ENCODE results near the gene ACOX2. TPM values are rescaled to one million over a fixed set of nuclear protein-coding genes. Genes with fewer than 3 reads are reported as not detected.

The ACOX2 gene
- total and polyA plus RNA-seq, 2 donors (not counting 1 experiment from before 2014, with no cell fraction given): 19.0 to 20.5 TPM

DNA sequence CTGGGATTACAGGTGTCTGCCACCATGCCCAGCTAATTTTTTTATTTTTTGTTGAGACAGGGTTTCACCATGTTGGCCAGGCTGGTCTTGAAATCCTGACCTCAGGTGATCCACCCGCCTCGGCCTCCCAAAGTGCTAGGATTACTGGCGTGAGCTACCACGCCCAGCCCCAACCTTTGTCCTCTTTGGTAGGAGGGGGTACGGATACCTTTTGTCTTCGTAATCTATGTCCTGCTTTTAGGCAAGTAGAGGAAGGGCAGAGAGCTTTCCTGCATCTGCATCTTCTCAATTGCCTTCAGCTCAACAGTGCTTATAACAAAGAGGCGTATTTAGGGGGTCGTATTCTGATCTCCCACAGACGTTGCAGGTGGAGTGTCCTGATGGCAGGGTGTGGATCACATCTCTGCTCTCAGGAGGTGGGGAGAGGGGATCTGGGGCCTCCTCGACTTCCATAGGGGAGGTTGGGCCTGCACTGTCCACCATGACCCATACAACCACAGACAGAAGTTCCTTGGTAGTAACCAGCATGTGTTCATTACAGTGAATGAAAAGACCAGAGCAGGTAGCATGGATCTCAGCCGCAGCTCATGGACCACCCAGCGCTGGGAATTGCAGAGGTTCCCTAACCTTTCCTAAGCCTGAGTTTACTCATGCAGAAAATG, 66.5 kb downstream of the ACOX2 start:
- no peak for DNase-seq (ENCODE audit: low read depth in 2 of 2)
- Histone ChIP-seq H4K20me1 (ENCODE audit: control insufficient read depth, extremely low read depth, insufficient read depth, low read length) (no peaks in the 10 kb centered on the region), H3K4me3 (replicated peaks in 1 of 4; ENCODE audit: control extremely low read depth in 1 of 4, insufficient read depth in 1 of 4, low read depth in 3 of 4, low read length in 4 of 4) (no peak overlapping the region), H3K9me3 (ENCODE audit: control insufficient read depth, insufficient read depth, low read depth, low read length) (no peaks in the 10 kb centered on the region), H3K36me3 (ENCODE audit: control insufficient read depth, insufficient read depth, low read length) (no peaks in the 10 kb centered on the region), H3K27me3 (ENCODE audit: control insufficient read depth, insufficient read depth, low read length) (no peaks in the 10 kb centered on the region), H3K4me1 (ENCODE audit: control insufficient read depth, extremely low read depth, insufficient read depth, low read length) (peaks cover 4% of the 10 kb centered on the region), H3K9ac (ENCODE audit: insufficient read depth, low read length) (no peak overlapping the region), H3K27ac (ENCODE audit: insufficient read depth, low read length) (no peak overlapping the region), H3K4me2 (ENCODE audit: extremely low read depth, insufficient read depth, low read length) (no peak overlapping the region), H3K79me2 (ENCODE audit: control insufficient read depth, insufficient read depth, low read length) (no peaks in the 10 kb centered on the region), H2AFZ (ENCODE audit: low read length) (no peak overlapping the region)
- no peak for TF ChIP-seq CTCF (conservative IDR thresholded peaks at IDR 0.05 in 1 of 2, IDR thresholded peaks at IDR 0.05 in 1 of 2; ENCODE audit: low read depth in 1 of 2, low read length in 2 of 2)
- TF ChIP-seq EZH2 (IDR thresholded peaks at IDR 0.05; ENCODE audit: low read length, missing control alignments): no peak

DNA sequence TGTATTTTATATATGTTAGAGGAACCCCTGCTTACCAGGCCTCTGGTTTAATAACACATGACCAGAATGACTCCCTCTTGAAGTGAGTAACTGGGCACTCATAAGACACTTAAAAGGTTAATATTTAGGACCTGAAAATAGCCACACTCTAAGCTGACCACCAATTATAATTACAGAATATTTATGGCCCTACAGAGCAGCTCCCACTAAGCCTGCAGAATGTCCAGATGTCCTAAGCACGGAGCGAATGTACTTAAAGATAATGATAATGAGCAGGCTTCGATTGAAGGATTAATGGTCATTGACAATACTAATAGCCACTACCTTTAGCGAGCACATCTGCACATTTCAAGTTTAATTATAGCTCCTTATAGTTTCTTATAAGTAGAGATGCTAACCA, 67.9 kb downstream of the ACOX2 start:
- H3K4me1 ChIP-seq (ENCODE audit: control insufficient read depth, extremely low read depth, insufficient read depth, low read length): peaks cover 4% of the 10 kb centered on the region
- TF ChIP-seq CTCF (conservative IDR thresholded peaks at IDR 0.05 in 1 of 2, IDR thresholded peaks at IDR 0.05 in 1 of 2; ENCODE audit: low read depth in 1 of 2, low read length in 2 of 2): no peak
- TF ChIP-seq EZH2 (IDR thresholded peaks at IDR 0.05; ENCODE audit: low read length, missing control alignments): no peak
- H3K4me2 ChIP-seq (ENCODE audit: extremely low read depth, insufficient read depth, low read length): no peak overlapping the region
- no peak overlapping the region for H2AFZ ChIP-seq (ENCODE audit: low read length)
- H3K27me3 ChIP-seq (ENCODE audit: control insufficient read depth, insufficient read depth, low read length): no peaks in the 10 kb centered on the region
- H3K9ac ChIP-seq (ENCODE audit: insufficient read depth, low read length): no peak overlapping the region
- H3K36me3 ChIP-seq (ENCODE audit: control insufficient read depth, insufficient read depth, low read length): no peaks in the 10 kb centered on the region
- no peak for DNase-seq (ENCODE audit: low read depth in 2 of 2)
- no peak overlapping the region for H3K4me3 ChIP-seq (replicated peaks in 1 of 4; ENCODE audit: control extremely low read depth in 1 of 4, insufficient read depth in 1 of 4, low read depth in 3 of 4, low read length in 4 of 4)
- no peaks in the 10 kb centered on the region for H3K79me2 ChIP-seq (ENCODE audit: control insufficient read depth, insufficient read depth, low read length)
- H4K20me1 ChIP-seq (ENCODE audit: control insufficient read depth, extremely low read depth, insufficient read depth, low read length): no peaks in the 10 kb centered on the region
- H3K27ac ChIP-seq (ENCODE audit: insufficient read depth, low read length): no peak overlapping the region
- H3K9me3 ChIP-seq (ENCODE audit: control insufficient read depth, insufficient read depth, low read depth, low read length): no peaks in the 10 kb centered on the region

GRCh38 chr3:58466899-58467563, 70.0 kb downstream of the ACOX2 start:
- no peak overlapping the region for H3K4me3 ChIP-seq (replicated peaks in 1 of 4; ENCODE audit: control extremely low read depth in 1 of 4, insufficient read depth in 1 of 4, low read depth in 3 of 4, low read length in 4 of 4)
- no peaks in the 10 kb centered on the region for H3K9me3 ChIP-seq (ENCODE audit: control insufficient read depth, insufficient read depth, low read depth, low read length)
- no peak for DNase-seq (ENCODE audit: low read depth in 2 of 2)
- H3K36me3 ChIP-seq (ENCODE audit: control insufficient read depth, insufficient read depth, low read length): no peaks in the 10 kb centered on the region
- TF ChIP-seq CTCF (conservative IDR thresholded peaks at IDR 0.05 in 1 of 2, IDR thresholded peaks at IDR 0.05 in 1 of 2; ENCODE audit: low read depth in 1 of 2, low read length in 2 of 2): no peak
- TF ChIP-seq EZH2 (IDR thresholded peaks at IDR 0.05; ENCODE audit: low read length, missing control alignments): no peak
- no peak overlapping the region for H3K27ac ChIP-seq (ENCODE audit: insufficient read depth, low read length)
- no peaks in the 10 kb centered on the region for H4K20me1 ChIP-seq (ENCODE audit: control insufficient read depth, extremely low read depth, insufficient read depth, low read length)
- no peaks in the 10 kb centered on the region for H3K27me3 ChIP-seq (ENCODE audit: control insufficient read depth, insufficient read depth, low read length)
- no peak overlapping the region for H2AFZ ChIP-seq (ENCODE audit: low read length)
- no peak overlapping the region for H3K9ac ChIP-seq (ENCODE audit: insufficient read depth, low read length)
- peaks cover 9% of the 10 kb centered on the region for H3K4me1 ChIP-seq (ENCODE audit: control insufficient read depth, extremely low read depth, insufficient read depth, low read length)
- no peaks in the 10 kb centered on the region for H3K79me2 ChIP-seq (ENCODE audit: control insufficient read depth, insufficient read depth, low read length)
- no peak overlapping the region for H3K4me2 ChIP-seq (ENCODE audit: extremely low read depth, insufficient read depth, low read length)
